Measurements from ENCODE around the gene CDK5RAP2.

- no peak for TF ChIP-seq CTCF (optimal IDR thresholded peaks at IDR 0.05 in 1 of 3, IDR thresholded peaks at IDR 0.05 in 1 of 3, conservative IDR thresholded peaks at IDR 0.05 in 1 of 3; ENCODE audit: extremely low read depth in 1 of 3, insufficient read depth in 2 of 3, low read length in 3 of 3)
- TF ChIP-seq EZH2 (IDR thresholded peaks at IDR 0.05; ENCODE audit: low read length) = no peak
Measured at GRCh38 chr9:120376101-120376500, 203.9 kb downstream of the CDK5RAP2 start.
